OCI-LY7 (cell line): ENCODE measurements around the gene RBM39. TPM values are rescaled to one million over a fixed set of nuclear protein-coding genes. Genes with fewer than 3 reads are reported as not detected.

Experiments used
- BruUV-seq: library from RNA; stranded (reverse); fragments of 400-500 nt; replicated peaks from 2 replicates; lab custom pipeline; 2021; lab: Mats Ljungman, UMichigan
- CTCF ChIA-PET: fragments of 300-600 bp; sonication (Branson Sonifier 250); formaldehyde crosslinking; loops from one replicate; lab custom pipeline; 2022; ENCODE audit warnings: antibody characterized with exemption; ENCODE audit not compliant: unreplicated experiment; lab: Charles Lee
- POLR2A ChIA-PET: fragments of 300-600 bp; sonication (Branson Sonifier 250); formaldehyde crosslinking; loops from one replicate; lab custom pipeline; 2022; ENCODE audit warnings: antibody characterized with exemption; lab: Charles Lee
- DNase-seq: peaks from one replicate; pipeline ENCODE4 v3.0.0-alpha.2; 2015; ENCODE audit warnings: low spot score
- H2AFZ ChIP-seq: fragments of 200-600 bp; sonication (generic), shearing (Covaris generic); 2 replicates; pipeline ENCODE4 v1.6.1; 2014; ENCODE audit warnings: mild to moderate bottlenecking, antibody characterized with exemption, low read length, moderate library complexity
- H3K27ac ChIP-seq: fragments of 200-600 bp; sonication (generic); 2 replicates; pipeline ENCODE4 v1.5.1; 2014; ENCODE audit warnings: mixed run types, low read depth, mild to moderate bottlenecking, moderate library complexity, low read length, inconsistent platforms; ENCODE audit not compliant: poor library complexity, severe bottlenecking
- H3K36me3 ChIP-seq: fragments of 200-600 bp; sonication (generic); 2 replicates; pipeline ENCODE4 v1.6.1; 2014; ENCODE audit warnings: mild to moderate bottlenecking, antibody characterized with exemption, low read length, moderate library complexity, mixed read lengths; ENCODE audit not compliant: insufficient read depth
- H3K4me1 ChIP-seq: fragments of 200-600 bp; sonication (generic); 2 replicates; pipeline ENCODE4 v1.5.1; 2014; ENCODE audit warnings: mild to moderate bottlenecking, low read length; ENCODE audit not compliant: insufficient read depth, poor library complexity, severe bottlenecking
- H3K4me2 ChIP-seq: fragments of 200-600 bp; sonication (generic); 2 replicates; pipeline ENCODE4 v1.6.1; 2014; ENCODE audit warnings: mild to moderate bottlenecking, low read length
- H3K4me3 ChIP-seq: fragments of 200-600 bp; sonication (generic); 2 replicates; pipeline ENCODE4 v1.5.1; 2014; ENCODE audit warnings: mild to moderate bottlenecking, low read depth, low read length; ENCODE audit not compliant: poor library complexity, severe bottlenecking
- H3K79me2 ChIP-seq: fragments of 200-600 bp; sonication (generic); 2 replicates; pipeline ENCODE4 v1.6.1; 2016; ENCODE audit warnings: low read depth, mild to moderate bottlenecking, low read length, moderate library complexity, mixed read lengths; ENCODE audit not compliant: insufficient read depth
- H3K9me2 ChIP-seq: fragments of 200-600 bp; sonication (generic); 2 replicates; pipeline ENCODE4 v1.6.1; 2016; ENCODE audit warnings: mild to moderate bottlenecking, low read length, mixed read lengths; ENCODE audit not compliant: insufficient read depth
- H3K9me3 ChIP-seq: fragments of 200-600 bp; sonication (generic); 2 replicates; pipeline ENCODE4 v1.6.1; 2014; ENCODE audit warnings: mild to moderate bottlenecking, mixed run types, low read length, mixed read lengths
- H4K20me1 ChIP-seq: fragments of 200-600 bp; sonication (generic); 2 replicates; pipeline ENCODE4 v1.6.1; 2014; ENCODE audit warnings: mild to moderate bottlenecking, antibody characterized with exemption, low read length, moderate library complexity, mixed read lengths; ENCODE audit not compliant: insufficient read depth
- EZH2phosphoT487 ChIP-seq: fragments of 200-600 bp; sonication (generic); IDR thresholded peaks from 2 replicates; pipeline ENCODE4 v1.6.1; 2018; ENCODE audit warnings: low read depth, borderline replicate concordance, mild to moderate bottlenecking, mixed run types, antibody characterized with exemption, low read length, moderate library complexity, mixed read lengths
- intact Hi-C: fragments of 100-400 bp; cut with micrococcal nuclease; formaldehyde crosslinking; loops from one replicate; pipeline ENCODE4 v1.10.0; 2022; ENCODE audit not compliant: unreplicated experiment
- small RNA-seq: library from RNA; depleted of rRNA; stranded (forward); fragments of <200 nt; gene quantifications from one replicate; pipeline ENCODE3, GENCODE V24; 2014
- total RNA-seq, 2 experiments: library from RNA; depleted of rRNA in 1 of 2; stranded (reverse); fragments of >200 nt in 1 of 2; shearing (Covaris generic) in 1 of 2; gene quantifications; 2 replicates each; pipeline ENCODE4 v1.2.3, GENCODE V29; 2014 to 2022
- TF ChIP-seq, protein P1 (sequence below): fragments of 200-600 bp; sonication (generic); conservative IDR thresholded peaks from 2 replicates; pipeline ENCODE4 v1.5.1; 2014; ENCODE audit warnings: mild to moderate bottlenecking, antibody characterized with exemption, low read length, moderate library complexity, mixed read lengths

The RBM39 gene
- total RNA-seq, 2 experiments from 2014 or later, result 346 to 431 TPM

DNA sequence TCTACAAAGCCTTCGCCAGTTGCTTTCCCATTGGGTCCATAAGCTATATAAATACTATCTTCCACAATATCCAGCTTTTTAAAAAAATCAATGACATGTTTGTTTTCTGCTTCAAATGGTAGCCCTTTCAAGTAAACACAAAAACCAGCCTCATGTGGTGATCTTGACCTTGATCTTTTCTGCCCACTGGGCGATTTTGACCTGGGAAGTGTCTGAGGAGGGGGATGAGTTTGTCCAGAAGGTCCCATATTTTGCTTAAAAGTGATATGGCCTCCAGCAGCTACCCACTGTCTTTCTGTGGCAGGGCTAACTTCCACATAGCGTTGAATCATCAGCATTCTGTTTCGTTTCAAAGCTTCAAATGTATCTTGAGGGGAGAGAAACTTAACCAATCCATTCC, 88.2 kb downstream of the RBM39 start:
- no peaks in the 10 kb centered on the region for H3K9me2 ChIP-seq
- intact Hi-C loops, result no loop called here
- H3K9me3 ChIP-seq, result no peaks in the 10 kb centered on the region
- peaks cover 9% of the 10 kb centered on the region for H3K4me1 ChIP-seq
- H3K79me2 ChIP-seq, result peaks cover 100% of the 10 kb centered on the region
- CTCF ChIA-PET, result no interaction called here
- TF ChIP-seq, protein P1, sequence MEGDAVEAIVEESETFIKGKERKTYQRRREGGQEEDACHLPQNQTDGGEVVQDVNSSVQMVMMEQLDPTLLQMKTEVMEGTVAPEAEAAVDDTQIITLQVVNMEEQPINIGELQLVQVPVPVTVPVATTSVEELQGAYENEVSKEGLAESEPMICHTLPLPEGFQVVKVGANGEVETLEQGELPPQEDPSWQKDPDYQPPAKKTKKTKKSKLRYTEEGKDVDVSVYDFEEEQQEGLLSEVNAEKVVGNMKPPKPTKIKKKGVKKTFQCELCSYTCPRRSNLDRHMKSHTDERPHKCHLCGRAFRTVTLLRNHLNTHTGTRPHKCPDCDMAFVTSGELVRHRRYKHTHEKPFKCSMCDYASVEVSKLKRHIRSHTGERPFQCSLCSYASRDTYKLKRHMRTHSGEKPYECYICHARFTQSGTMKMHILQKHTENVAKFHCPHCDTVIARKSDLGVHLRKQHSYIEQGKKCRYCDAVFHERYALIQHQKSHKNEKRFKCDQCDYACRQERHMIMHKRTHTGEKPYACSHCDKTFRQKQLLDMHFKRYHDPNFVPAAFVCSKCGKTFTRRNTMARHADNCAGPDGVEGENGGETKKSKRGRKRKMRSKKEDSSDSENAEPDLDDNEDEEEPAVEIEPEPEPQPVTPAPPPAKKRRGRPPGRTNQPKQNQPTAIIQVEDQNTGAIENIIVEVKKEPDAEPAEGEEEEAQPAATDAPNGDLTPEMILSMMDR, result no peak
- no peak for TF ChIP-seq EZH2phosphoT487
- POLR2A ChIA-PET, result no interaction called here
- no peak overlapping the region for H3K4me2 ChIP-seq
- no TSS peak for BruUV-seq
- H3K36me3 ChIP-seq, result peaks cover 97% of the 10 kb centered on the region
- no peak overlapping the region for H3K27ac ChIP-seq
- peaks cover 32% of the 10 kb centered on the region for H4K20me1 ChIP-seq
- no peak overlapping the region for H2AFZ ChIP-seq
- H3K4me3 ChIP-seq, result no peak overlapping the region
- no peak for DNase-seq

Small RNA genes within 50 kb of the gene (small RNA-seq; reads per million reads assigned to genes)
- gene RF00026, result not detected

Other genes starting within 250 kb of the RBM39 start
- not detected in 2 replicates for gene C20orf173, start 212.6 kb downstream of the RBM39 start, total RNA-seq (2014; rRNA removed; shearing (Covaris generic))
- not detected in 2 replicates for gene C20orf173, start 212.6 kb downstream of the RBM39 start, total RNA-seq (2022)
- 171 and 178 TPM in 2 replicates for gene ERGIC3, start 200.2 kb downstream of the RBM39 start, total RNA-seq (2014; rRNA removed; shearing (Covaris generic))
- 170 and 177 TPM in 2 replicates for gene ERGIC3, start 200.2 kb downstream of the RBM39 start, total RNA-seq (2022)
- 12.1 and 24.7 TPM in 2 replicates for gene SPAG4, start 126.4 kb downstream of the RBM39 start, total RNA-seq (2014; rRNA removed; shearing (Covaris generic))
- 58.2 and 64.2 TPM in 2 replicates for gene SPAG4, start 126.4 kb downstream of the RBM39 start, total RNA-seq (2022)
- gene CPNE1, start 77.4 kb downstream of the RBM39 start, total RNA-seq (2014; rRNA removed; shearing (Covaris generic)), result 83.3 and 83.7 TPM in 2 replicates
- 193 and 202 TPM in 2 replicates for gene CPNE1, start 77.4 kb downstream of the RBM39 start, total RNA-seq (2022)
- 63.8 and 66.3 TPM in 2 replicates for gene RBM12, start 77.4 kb downstream of the RBM39 start, total RNA-seq (2014; rRNA removed; shearing (Covaris generic))
- 152 and 160 TPM in 2 replicates for gene RBM12, start 77.4 kb downstream of the RBM39 start, total RNA-seq (2022)
- gene NFS1, start 42.9 kb downstream of the RBM39 start, total RNA-seq (2014; rRNA removed; shearing (Covaris generic)), result 32.8 and 56.2 TPM in 2 replicates
- 41.3 and 43.4 TPM in 2 replicates for gene NFS1, start 42.9 kb downstream of the RBM39 start, total RNA-seq (2022)
- gene ROMO1, start 42.9 kb downstream of the RBM39 start, total RNA-seq (2014; rRNA removed; shearing (Covaris generic)), result 393 and 411 TPM in 2 replicates
- gene ROMO1, start 42.9 kb downstream of the RBM39 start, total RNA-seq (2022), result 109 and 164 TPM in 2 replicates
- gene PHF20, start 29.8 kb upstream of the RBM39 start, total RNA-seq (2014; rRNA removed; shearing (Covaris generic)), result 37.9 and 43.6 TPM in 2 replicates
- 47.8 and 51.4 TPM in 2 replicates for gene PHF20, start 29.8 kb upstream of the RBM39 start, total RNA-seq (2022)
- gene SCAND1, start 212.2 kb upstream of the RBM39 start, total RNA-seq (2014; rRNA removed; shearing (Covaris generic)), result 62.5 and 97.6 TPM in 2 replicates
- 63.5 and 75.6 TPM in 2 replicates for gene SCAND1, start 212.2 kb upstream of the RBM39 start, total RNA-seq (2022)
- 10.4 and 14.9 TPM in 2 replicates for gene CNBD2, start 226.3 kb upstream of the RBM39 start, total RNA-seq (2014; rRNA removed; shearing (Covaris generic))
- gene CNBD2, start 226.3 kb upstream of the RBM39 start, total RNA-seq (2022), result 10.2 and 10.5 TPM in 2 replicates